ENCODE results near the gene CAPN10. TPM values are rescaled to one million over a fixed set of nuclear protein-coding genes. Genes with fewer than 3 reads are reported as not detected.

CAPN10 gene
- total and polyA plus RNA-seq, 2 experiments from 2014 or later = 24.2 to 28.8 TPM

- peak; percentile 94 for DNase-seq (ENCODE audit: low spot score)
- Histone ChIP-seq H4K20me1 (ENCODE audit: insufficient read depth, poor library complexity, severe bottlenecking) (peaks cover 9% of the 10 kb centered on the region), H3K27me3 (no peaks in the 10 kb centered on the region), H3K79me2 (peaks cover 40% of the 10 kb centered on the region), H3K9me3 (ENCODE audit: low read depth) (no peaks in the 10 kb centered on the region), H3K36me3 (replicated peaks; ENCODE audit: insufficient read depth, low read depth) (no peaks in the 10 kb centered on the region), H3K4me1 (ENCODE audit: insufficient read depth) (peaks cover 38% of the 10 kb centered on the region), H3K4me3 (no peak overlapping the region), H3K9me2 (replicated peaks; ENCODE audit: insufficient read depth) (no peaks in the 10 kb centered on the region), H2AFZ (peak overlapping the region; percentile 78), H3K4me2 (peak overlapping the region; percentile 98), H3K27ac (peak overlapping the region; percentile 100)
- TF ChIP-seq CTCF (IDR thresholded peaks at IDR 0.05; ENCODE audit: poor library complexity) (no peak), EZH2 (IDR thresholded peaks at IDR 0.05; ENCODE audit: borderline replicate concordance) (no peak), EZH2phosphoT487 (IDR thresholded peaks at IDR 0.05; ENCODE audit: low read depth, severe bottlenecking, unreplicated experiment) (no peak)
- WGBS (ENCODE audit: low lambda C conversion rate, missing lambda C conversion rate) = 53% methylated on average over 25 of the region's 26 CpGs
These were observed 21.0 kb upstream of the CAPN10 start for GRCh38 chr2:240565333-240566202.

GRCh38 chr2:240566203-240567136, 20.1 kb upstream of the CAPN10 start:
- Histone ChIP-seq H2AFZ (peak overlapping the region; percentile 78), H4K20me1 (ENCODE audit: insufficient read depth, poor library complexity, severe bottlenecking) (peaks cover 9% of the 10 kb centered on the region), H3K36me3 (replicated peaks; ENCODE audit: insufficient read depth, low read depth) (no peaks in the 10 kb centered on the region), H3K4me1 (ENCODE audit: insufficient read depth) (peaks cover 37% of the 10 kb centered on the region), H3K27ac (peak overlapping the region; percentile 100), H3K79me2 (peaks cover 47% of the 10 kb centered on the region), H3K27me3 (no peaks in the 10 kb centered on the region), H3K9me3 (ENCODE audit: low read depth) (no peaks in the 10 kb centered on the region), H3K9me2 (replicated peaks; ENCODE audit: insufficient read depth) (no peaks in the 10 kb centered on the region), H3K4me2 (peak overlapping the region; percentile 98), H3K4me3 (peak overlapping the region; percentile 29)
- peak; percentile 95 for DNase-seq (ENCODE audit: low spot score)
- 38% methylated on average over 29 of the region's 53 CpGs for WGBS (ENCODE audit: low lambda C conversion rate, missing lambda C conversion rate)
- TF ChIP-seq EZH2phosphoT487 (IDR thresholded peaks at IDR 0.05; ENCODE audit: low read depth, severe bottlenecking, unreplicated experiment) = no peak
- peak; percentile 86 for TF ChIP-seq CTCF (IDR thresholded peaks at IDR 0.05; ENCODE audit: poor library complexity)
- no peak for TF ChIP-seq EZH2 (IDR thresholded peaks at IDR 0.05; ENCODE audit: borderline replicate concordance)

GRCh38 chr2:240567137-240567871, 19.2 kb upstream of the CAPN10 start:
- Histone ChIP-seq H3K79me2 (peaks cover 47% of the 10 kb centered on the region), H3K36me3 (replicated peaks; ENCODE audit: insufficient read depth, low read depth) (no peaks in the 10 kb centered on the region), H3K9me3 (ENCODE audit: low read depth) (no peaks in the 10 kb centered on the region), H3K27ac (peak overlapping the region; percentile 95), H3K27me3 (no peaks in the 10 kb centered on the region), H4K20me1 (ENCODE audit: insufficient read depth, poor library complexity, severe bottlenecking) (peaks cover 13% of the 10 kb centered on the region), H3K9me2 (replicated peaks; ENCODE audit: insufficient read depth) (no peaks in the 10 kb centered on the region), H3K4me2 (peak overlapping the region; percentile 98), H3K4me1 (ENCODE audit: insufficient read depth) (peaks cover 28% of the 10 kb centered on the region), H2AFZ (peak overlapping the region; percentile 75), H3K4me3 (no peak overlapping the region)
- TF ChIP-seq EZH2 (IDR thresholded peaks at IDR 0.05; ENCODE audit: borderline replicate concordance) = no peak
- no peak for TF ChIP-seq CTCF (IDR thresholded peaks at IDR 0.05; ENCODE audit: poor library complexity)
- no peak for TF ChIP-seq EZH2phosphoT487 (IDR thresholded peaks at IDR 0.05; ENCODE audit: low read depth, severe bottlenecking, unreplicated experiment)
- 65% methylated on average over 26 of the region's 26 CpGs for WGBS (ENCODE audit: low lambda C conversion rate, missing lambda C conversion rate)
- DNase-seq (ENCODE audit: low spot score) = no peak
